Fibroblast of mammary gland (primary cell): ENCODE measurements around the gene ZNF722.
"Not testable (repeated sequence)": the region's sequence is repeated elsewhere in the genome, so short reads cannot be mapped to it uniquely, and the experiment has no call there.

ENCODE experiments used
- DNase-seq: peaks from one replicate; pipeline ENCODE4 v3.0.0-alpha.2; 2010; ENCODE audit warnings: low read depth
- H3K4me3 ChIP-seq: 2 replicates; pipeline ENCODE4 v1.5.1; 2011; ENCODE audit warnings: low read depth, mild to moderate bottlenecking, low read length, moderate library complexity; ENCODE audit not compliant: control insufficient read depth
- CTCF ChIP-seq: conservative IDR thresholded peaks from 2 replicates; pipeline ENCODE4 v1.5.1; 2011; ENCODE audit warnings: low read depth, low read length, inconsistent platforms; ENCODE audit not compliant: control insufficient read depth, insufficient read depth

ZNF722 gene

GRCh38 chr7:63998549-63998948 is at the start of gene ZNF722:
TSS of gene ZNF722 (plus strand) at chr7:63998849. CDS start at chr7:63998962, 113 bp downstream.
- TF ChIP-seq CTCF, result no peak
- H3K4me3 ChIP-seq, result no peak within 1 kb of the TSS
- DNase-seq, result no peak

GRCh38 chr7:63953181-63953580 is 45.5 kb upstream of the ZNF722 start:
- no peak overlapping the region for H3K4me3 ChIP-seq
- no peak for TF ChIP-seq CTCF
- no peak for DNase-seq

GRCh38 chr7:63968629-63969028 is 30.0 kb upstream of the ZNF722 start:
- DNase-seq, result no peak
- H3K4me3 ChIP-seq, result no peak overlapping the region
- TF ChIP-seq CTCF, result no peak

- not testable (repeated sequence) for H3K4me3 ChIP-seq, DNase-seq
Measured at GRCh38 chr7:64015496-64015895, 16.8 kb downstream of the ZNF722 start.

GRCh38 chr7:64035388-64035787 is 36.7 kb downstream of the ZNF722 start:
- DNase-seq, result no peak
- no peak overlapping the region for H3K4me3 ChIP-seq
- TF ChIP-seq CTCF, result no peak

GRCh38 chr7:64037095-64037494 is 38.4 kb downstream of the ZNF722 start:
- no peak overlapping the region for H3K4me3 ChIP-seq
- TF ChIP-seq CTCF, result no peak
- no peak for DNase-seq

GRCh38 chr7:64045301-64046040 is 46.8 kb downstream of the ZNF722 start, which contains the start of gene ZNF727:
TSS of gene ZNF727 (plus strand) at chr7:64045434. CDS start at chr7:64045622, 188 bp downstream.
- peak within 1 kb of the TSS; percentile 16 for H3K4me3 ChIP-seq
- no peak for TF ChIP-seq CTCF
- peak; percentile 30 for DNase-seq
